GM10266 (cell line): Measurements from ENCODE around the gene CBARP.

Source experiments
- DNase-seq: peaks from one replicate; pipeline ENCODE4 v3.0.0; 2012; ENCODE audit errors: extremely low spot score
- CTCF ChIP-seq: IDR thresholded peaks from 2 replicates; pipeline ENCODE4 v1.5.1; 2012; ENCODE audit warnings: mild to moderate bottlenecking, low read depth; ENCODE audit not compliant: control insufficient read depth, insufficient read depth; ENCODE audit errors: missing control alignments

Gene CBARP

GRCh38 chr19:1278074-1278473, 40.3 kb upstream of the CBARP start:
- no peak for DNase-seq
- TF ChIP-seq CTCF = no peak

GRCh38 chr19:1277061-1277460, 39.3 kb upstream of the CBARP start:
- TF ChIP-seq CTCF = no peak
- DNase-seq = no peak

- no peak for TF ChIP-seq CTCF
- no peak for DNase-seq
Observed at GRCh38 chr19:1276628-1277022, 38.8 kb upstream of the CBARP start.

- TF ChIP-seq CTCF = no peak
- no peak for DNase-seq
Observed at GRCh38 chr19:1275976-1276627, 38.3 kb upstream of the CBARP start.

GRCh38 chr19:1275260-1275975, 37.6 kb upstream of the CBARP start, which contains the start of gene FAM174C:
TSS of gene FAM174C (plus strand) at chr19:1275530. CDS start at chr19:1275550, 20 bp downstream.
- peak; percentile 98 for DNase-seq
- TF ChIP-seq CTCF = no peak

GRCh38 chr19:1274852-1275259, 37.1 kb upstream of the CBARP start:
- no peak for DNase-seq
- no peak for TF ChIP-seq CTCF

GRCh38 chr19:1274081-1274851, 36.5 kb upstream of the CBARP start:
- DNase-seq = no peak
- TF ChIP-seq CTCF = no peak
